ENCODE measurements around the gene SLC24A4. TPM values are rescaled to one million over a fixed set of nuclear protein-coding genes. Genes with fewer than 3 reads are reported as not detected.

The SLC24A4 gene
- total and polyA plus RNA-seq, 7 experiments from 2014 or later, result 0.10 to 15.3 (median 2.1) TPM; not detected in 4

DNA sequence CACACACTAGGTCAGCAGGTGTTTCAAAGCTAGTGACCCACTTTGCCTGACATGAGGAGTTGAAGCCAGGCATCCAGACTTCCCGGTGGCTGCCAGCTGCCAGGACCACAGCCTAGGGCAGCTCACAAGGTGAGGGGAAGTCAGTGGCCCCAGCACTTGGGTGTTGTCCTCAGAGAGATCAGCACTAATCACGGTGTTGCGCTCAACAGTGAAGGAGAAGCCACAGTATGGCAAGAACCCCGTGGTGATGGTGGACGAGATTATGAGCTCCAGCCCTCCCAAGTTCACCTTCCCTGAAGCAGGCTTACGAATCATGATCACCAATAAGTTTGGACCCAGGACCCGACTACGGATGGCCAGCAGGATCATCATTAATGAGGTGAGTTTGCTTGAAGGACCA, 130.7 kb downstream of the SLC24A4 start:
- Mint-ChIP-seq H3K9me3 (no peaks in the 10 kb centered on the region), H3K4me3 (no peak overlapping the region), H3K27ac (no peak overlapping the region), H3K27me3 (no peaks in the 10 kb centered on the region), H3K4me1 (peaks cover 0 to 2% (median 0%) of the 10 kb centered on the region in 7 donors), H3K36me3 (no peaks in the 10 kb centered on the region)
- no peaks in the 10 kb centered on the region for H3K36me3 ChIP-seq (ENCODE audit: control insufficient read depth in 2 of 3, insufficient read depth in 3 of 3, low read length in 3 of 3)
- no peak for DNase-seq
- POLR2A ChIA-PET, result no interaction called here
- H3K9me3 ChIP-seq (ENCODE audit: control insufficient read depth in 2 of 3, low read length in 3 of 3), result no peaks in the 10 kb centered on the region
- H3K4me3 ChIP-seq (ENCODE audit: low read length), result no peak overlapping the region
- H3K4me1 ChIP-seq (ENCODE audit: control insufficient read depth in 2 of 2, insufficient read depth in 2 of 2, low read length in 2 of 2), result no peaks in the 10 kb centered on the region
- no peak for ATAC-seq
- H3K27me3 ChIP-seq (ENCODE audit: control insufficient read depth in 2 of 2, insufficient read depth in 2 of 2, low read length in 2 of 2), result no peaks in the 10 kb centered on the region
- intact Hi-C loops (cut with micrococcal nuclease), result no loop called here
- CTCF ChIA-PET, result no interaction called here
- no peak overlapping the region for H3K27ac ChIP-seq (ENCODE audit: low read depth, low read length)

DNA sequence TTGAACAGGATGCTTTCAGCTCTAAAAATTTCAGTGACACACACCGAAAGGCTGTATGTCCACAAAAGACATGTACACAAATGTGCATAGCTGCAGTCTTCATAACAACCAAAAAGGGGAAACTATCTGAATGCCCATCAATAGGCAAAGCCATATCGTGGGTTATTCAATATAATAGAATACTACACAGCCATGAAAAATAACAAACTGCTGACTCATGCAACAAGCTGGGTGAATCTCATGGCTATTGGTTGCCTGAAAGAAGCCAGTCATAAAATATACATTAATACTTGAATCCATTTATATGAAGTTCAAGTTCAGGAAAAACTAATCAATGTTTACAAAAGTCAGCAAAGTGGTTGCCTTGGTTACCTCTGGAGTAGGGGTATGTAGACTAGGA, 132.3 kb downstream of the SLC24A4 start:
- no peak overlapping the region for H3K27ac ChIP-seq (ENCODE audit: low read depth, low read length)
- no peaks in the 10 kb centered on the region for H3K36me3 ChIP-seq (ENCODE audit: control insufficient read depth in 2 of 3, insufficient read depth in 3 of 3, low read length in 3 of 3)
- no peaks in the 10 kb centered on the region for H3K36me3 Mint-ChIP-seq
- ChIA-PET POLR2A (no interaction called here), CTCF (no interaction called here)
- no peaks in the 10 kb centered on the region for H3K27me3 ChIP-seq (ENCODE audit: control insufficient read depth in 2 of 2, insufficient read depth in 2 of 2, low read length in 2 of 2)
- no peaks in the 10 kb centered on the region for H3K9me3 ChIP-seq (ENCODE audit: control insufficient read depth in 2 of 3, low read length in 3 of 3)
- ATAC-seq, result no peak
- H3K4me1 ChIP-seq (ENCODE audit: control insufficient read depth in 2 of 2, insufficient read depth in 2 of 2, low read length in 2 of 2), result no peaks in the 10 kb centered on the region
- H3K4me3 ChIP-seq (ENCODE audit: low read length), result no peak overlapping the region
- H3K4me1 Mint-ChIP-seq, result peaks cover 0 to 7% (median 0%) of the 10 kb centered on the region in 7 donors
- no peak overlapping the region for H3K27ac Mint-ChIP-seq
- no peak overlapping the region for H3K4me3 Mint-ChIP-seq
- H3K27me3 Mint-ChIP-seq, result no peaks in the 10 kb centered on the region
- no peaks in the 10 kb centered on the region for H3K9me3 Mint-ChIP-seq
- DNase-seq, result no peak
- intact Hi-C loops (cut with micrococcal nuclease), result no loop called here

DNA sequence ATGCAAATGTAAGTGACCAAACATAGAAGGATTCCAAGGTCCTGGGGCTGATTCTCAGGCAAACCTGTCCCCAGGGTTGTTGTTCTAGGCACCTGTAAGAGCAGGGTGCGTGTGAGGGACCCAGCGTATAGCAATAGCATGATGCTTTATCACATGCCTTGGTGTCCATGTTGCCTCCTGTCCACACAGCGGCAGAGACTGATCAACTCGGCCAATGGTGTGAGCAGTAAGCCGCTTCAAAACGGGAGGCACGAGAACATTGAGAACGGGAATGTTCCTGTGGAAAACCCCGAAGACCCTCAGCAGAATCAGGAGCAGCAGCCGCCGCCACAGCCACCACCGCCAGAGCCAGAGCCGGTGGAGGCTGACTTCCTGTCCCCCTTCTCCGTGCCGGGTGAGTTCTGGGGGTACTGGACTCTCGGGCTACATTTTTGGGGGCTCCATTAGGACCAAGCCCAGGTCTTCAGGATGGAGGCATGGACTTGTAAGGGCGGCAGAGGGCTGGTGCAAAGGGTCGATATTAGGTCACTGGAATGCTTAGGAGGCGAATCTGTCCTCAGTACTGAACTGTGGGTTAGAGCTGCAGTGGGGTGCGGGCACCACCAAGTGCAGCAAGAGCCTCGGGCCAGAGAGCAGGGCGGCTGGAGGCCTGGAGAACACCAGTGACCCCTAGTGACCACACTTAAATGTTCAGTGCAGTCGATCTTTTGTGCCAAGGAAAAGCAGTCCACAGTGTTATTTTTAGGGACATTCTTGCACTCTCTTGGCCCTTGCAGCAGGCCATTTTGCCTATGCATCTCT, 133.4 kb downstream of the SLC24A4 start:
- H3K27me3 Mint-ChIP-seq, result no peaks in the 10 kb centered on the region
- no peak overlapping the region for H3K27ac Mint-ChIP-seq
- H3K27me3 ChIP-seq (ENCODE audit: control insufficient read depth in 2 of 2, insufficient read depth in 2 of 2, low read length in 2 of 2), result no peaks in the 10 kb centered on the region
- no peak overlapping the region for H3K4me3 ChIP-seq (ENCODE audit: low read length)
- no peaks in the 10 kb centered on the region for H3K36me3 ChIP-seq (ENCODE audit: control insufficient read depth in 2 of 3, insufficient read depth in 3 of 3, low read length in 3 of 3)
- H3K9me3 Mint-ChIP-seq, result no peaks in the 10 kb centered on the region
- ATAC-seq, result peak; percentile 74
- no peak for DNase-seq
- H3K36me3 Mint-ChIP-seq, result no peaks in the 10 kb centered on the region
- intact Hi-C loops (cut with micrococcal nuclease), result no loop called here
- H3K4me1 Mint-ChIP-seq, result peaks cover 0 to 7% (median 4%) of the 10 kb centered on the region in 7 donors
- ChIA-PET POLR2A (no interaction called here), CTCF (no interaction called here)
- no peak overlapping the region for H3K27ac ChIP-seq (ENCODE audit: low read depth, low read length)
- no peak overlapping the region for H3K4me3 Mint-ChIP-seq
- peaks cover 0 to 10% of the 10 kb centered on the region in 2 donors for H3K4me1 ChIP-seq (ENCODE audit: control insufficient read depth in 2 of 2, insufficient read depth in 2 of 2, low read length in 2 of 2)
- H3K9me3 ChIP-seq (ENCODE audit: control insufficient read depth in 2 of 3, low read length in 3 of 3), result no peaks in the 10 kb centered on the region

DNA sequence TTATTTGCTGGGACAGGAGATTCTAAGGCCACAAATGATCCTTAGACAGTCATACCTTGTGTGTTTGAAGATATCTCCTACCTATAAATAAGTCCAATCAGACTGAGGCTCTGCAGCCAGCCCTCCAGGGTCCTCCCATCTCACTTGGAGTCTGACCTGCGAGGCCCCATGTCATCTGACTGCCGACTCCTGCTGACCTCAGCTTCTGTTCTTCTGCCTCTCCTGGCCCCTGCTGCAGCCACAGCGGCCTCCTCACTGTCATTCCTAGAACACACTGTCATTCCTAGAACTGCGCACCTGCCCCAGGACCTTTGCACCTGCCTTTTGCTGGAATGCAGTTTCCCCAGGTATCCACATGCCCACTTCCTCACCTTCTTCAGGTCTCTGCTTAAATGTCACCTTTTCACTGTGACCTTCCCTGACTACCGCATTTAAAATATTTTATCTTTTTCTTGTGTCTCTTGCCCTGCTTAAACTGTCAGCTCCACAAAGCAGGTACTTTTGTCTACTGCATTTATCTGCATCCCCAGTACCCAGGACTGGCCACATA, 134.1 kb downstream of the SLC24A4 start:
- no peaks in the 10 kb centered on the region for H3K27me3 ChIP-seq (ENCODE audit: control insufficient read depth in 2 of 2, insufficient read depth in 2 of 2, low read length in 2 of 2)
- ChIA-PET POLR2A (no interaction called here), CTCF (no interaction called here)
- no peaks in the 10 kb centered on the region for H3K36me3 Mint-ChIP-seq
- H3K9me3 ChIP-seq (ENCODE audit: control insufficient read depth in 2 of 3, low read length in 3 of 3), result no peaks in the 10 kb centered on the region
- H3K4me1 Mint-ChIP-seq, result peaks cover 0 to 12% (median 5%) of the 10 kb centered on the region in 7 donors
- H3K36me3 ChIP-seq (ENCODE audit: control insufficient read depth in 2 of 3, insufficient read depth in 3 of 3, low read length in 3 of 3), result no peaks in the 10 kb centered on the region
- no peaks in the 10 kb centered on the region for H3K9me3 Mint-ChIP-seq
- H3K4me3 Mint-ChIP-seq, result no peak overlapping the region
- no peak for DNase-seq
- H3K27ac Mint-ChIP-seq, result peak overlapping the region in 1 of 9 donors; percentile 72
- intact Hi-C loops (cut with micrococcal nuclease), result no loop called here
- H3K27ac ChIP-seq (ENCODE audit: low read depth, low read length), result no peak overlapping the region
- H3K4me1 ChIP-seq (ENCODE audit: control insufficient read depth in 2 of 2, insufficient read depth in 2 of 2, low read length in 2 of 2), result peaks cover 0 to 17% of the 10 kb centered on the region in 2 donors
- no peak overlapping the region for H3K4me3 ChIP-seq (ENCODE audit: low read length)
- H3K27me3 Mint-ChIP-seq, result no peaks in the 10 kb centered on the region
- ATAC-seq, result no peak

DNA sequence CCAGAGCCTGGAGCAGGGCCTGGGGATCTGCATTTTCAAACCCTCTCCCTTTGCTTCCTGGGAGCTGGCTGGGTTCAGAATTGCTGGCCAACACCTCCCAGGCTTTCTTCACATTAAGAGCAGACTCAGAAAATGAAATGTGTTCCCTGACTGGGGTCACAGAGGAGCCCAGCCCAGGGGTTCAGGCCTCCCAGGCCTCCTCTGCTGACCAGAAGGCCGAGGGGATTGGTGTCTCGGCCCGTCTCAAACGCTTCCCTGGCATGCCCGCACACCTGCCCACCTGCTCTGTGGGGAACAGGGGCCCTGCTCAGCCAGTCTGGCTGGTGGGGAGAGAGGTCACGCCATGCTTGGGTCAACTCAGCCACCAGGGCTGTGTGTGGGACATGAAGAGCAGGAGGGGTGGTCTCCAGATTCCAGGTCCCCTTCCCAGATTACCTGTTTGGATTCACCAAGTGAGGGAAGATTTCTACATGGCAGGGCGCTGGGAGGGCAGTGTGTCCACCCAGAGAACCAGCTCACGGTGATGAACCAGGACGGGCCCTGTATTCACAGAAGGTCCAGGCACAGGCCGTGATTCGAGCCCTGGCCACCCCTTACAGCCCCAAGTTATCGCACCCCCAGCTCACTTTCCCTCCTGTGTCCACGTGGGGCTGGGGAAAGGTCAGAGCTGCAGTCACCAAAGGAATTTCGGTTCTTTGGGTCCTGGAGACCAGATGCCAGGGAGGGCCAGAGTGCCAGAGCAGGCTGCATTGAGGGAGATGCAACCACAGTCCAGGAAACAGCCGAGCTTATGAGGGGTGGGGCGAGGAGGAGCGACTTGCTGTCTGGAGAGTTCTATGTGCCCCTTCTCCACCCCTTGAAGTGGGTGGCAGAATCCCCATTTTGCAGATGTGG, 135.4 kb downstream of the SLC24A4 start:
- intact Hi-C loops (cut with micrococcal nuclease), result no loop called here
- ChIA-PET CTCF (no interaction called here), POLR2A (no interaction called here)
- no peak overlapping the region for H3K4me3 ChIP-seq (ENCODE audit: low read length)
- no peaks in the 10 kb centered on the region for H3K9me3 ChIP-seq (ENCODE audit: control insufficient read depth in 2 of 3, low read length in 3 of 3)
- H3K9me3 Mint-ChIP-seq, result no peaks in the 10 kb centered on the region
- no peaks in the 10 kb centered on the region for H3K36me3 Mint-ChIP-seq
- H3K4me1 Mint-ChIP-seq, result peaks cover 7 to 20% (median 12%) of the 10 kb centered on the region in 7 donors
- H3K27me3 ChIP-seq (ENCODE audit: control insufficient read depth in 2 of 2, insufficient read depth in 2 of 2, low read length in 2 of 2), result no peaks in the 10 kb centered on the region
- no peak overlapping the region for H3K27ac ChIP-seq (ENCODE audit: low read depth, low read length)
- H3K4me1 ChIP-seq (ENCODE audit: control insufficient read depth in 2 of 2, insufficient read depth in 2 of 2, low read length in 2 of 2), result peaks cover 0 to 23% of the 10 kb centered on the region in 2 donors
- H3K27ac Mint-ChIP-seq, result no peak overlapping the region
- H3K36me3 ChIP-seq (ENCODE audit: control insufficient read depth in 2 of 3, insufficient read depth in 3 of 3, low read length in 3 of 3), result no peaks in the 10 kb centered on the region
- no peak overlapping the region for H3K4me3 Mint-ChIP-seq
- peaks cover 0 to 6% (median 0%) of the 10 kb centered on the region in 5 donors for H3K27me3 Mint-ChIP-seq
- ATAC-seq (no peak), DNase-seq (no peak)

DNA sequence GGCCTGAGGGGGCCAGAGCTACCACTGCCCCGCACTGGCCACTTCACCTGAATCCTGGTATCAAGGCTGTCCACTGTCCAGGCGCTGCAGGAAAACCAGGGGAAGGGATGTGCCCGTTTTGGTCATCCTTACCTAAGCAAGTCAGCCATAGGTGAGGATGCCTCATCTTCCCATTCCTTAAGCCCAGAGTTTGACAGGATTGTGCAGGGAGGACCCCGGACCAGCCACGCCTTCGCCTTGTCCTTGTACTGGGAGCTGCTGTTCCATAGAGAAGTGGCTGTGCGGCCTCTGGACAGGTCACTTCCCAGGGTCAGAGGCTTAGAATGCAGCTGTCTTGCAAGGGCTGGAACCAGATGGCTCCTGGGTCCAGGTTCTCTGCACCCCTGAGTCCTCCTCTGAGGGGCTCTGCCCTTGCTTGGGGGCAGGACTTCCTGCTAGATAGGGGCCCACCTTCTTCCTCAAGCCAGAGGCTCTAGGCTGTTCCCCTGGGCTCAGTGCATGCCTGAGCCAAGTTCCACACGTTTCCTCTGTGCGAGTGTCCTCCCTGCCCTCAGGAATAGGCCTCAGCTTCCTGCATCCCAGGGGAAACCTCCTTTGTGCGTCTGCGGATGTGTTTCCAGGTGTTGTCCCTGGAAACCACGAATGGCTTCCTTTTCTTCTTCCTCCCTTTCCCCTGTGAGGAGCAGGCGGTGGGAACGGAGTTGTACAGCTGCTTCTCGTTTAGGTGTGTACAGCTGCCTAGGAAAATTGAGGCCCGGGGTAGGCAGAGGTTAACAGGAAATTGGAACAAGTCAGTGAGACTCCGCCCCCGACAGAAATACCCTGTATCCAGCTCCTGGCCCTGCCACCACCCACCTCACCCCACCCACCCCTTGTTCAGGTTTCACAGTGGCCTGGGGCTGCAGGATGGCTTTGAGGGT, 136.3 kb downstream of the SLC24A4 start:
- POLR2A ChIA-PET, result no interaction called here
- no peaks in the 10 kb centered on the region for H3K9me3 ChIP-seq (ENCODE audit: control insufficient read depth in 2 of 3, low read length in 3 of 3)
- H3K36me3 ChIP-seq (ENCODE audit: control insufficient read depth in 2 of 3, insufficient read depth in 3 of 3, low read length in 3 of 3), result no peaks in the 10 kb centered on the region
- Mint-ChIP-seq H3K9me3 (no peaks in the 10 kb centered on the region), H3K27me3 (peaks cover 0 to 6% (median 0%) of the 10 kb centered on the region in 5 donors), H3K4me3 (no peak overlapping the region), H3K4me1 (peaks cover 7 to 20% (median 12%) of the 10 kb centered on the region in 7 donors), H3K27ac (peak overlapping the region in 1 of 9 donors; percentile 9), H3K36me3 (no peaks in the 10 kb centered on the region)
- intact Hi-C loops (cut with micrococcal nuclease), result no loop called here
- peaks cover 0 to 23% of the 10 kb centered on the region in 2 donors for H3K4me1 ChIP-seq (ENCODE audit: control insufficient read depth in 2 of 2, insufficient read depth in 2 of 2, low read length in 2 of 2)
- no peak overlapping the region for H3K4me3 ChIP-seq (ENCODE audit: low read length)
- H3K27ac ChIP-seq (ENCODE audit: low read depth, low read length), result no peak overlapping the region
- DNase-seq (peak in 1 of 9 donors; percentile 17), ATAC-seq (no peak)
- CTCF ChIA-PET, result no interaction called here
- H3K27me3 ChIP-seq (ENCODE audit: control insufficient read depth in 2 of 2, insufficient read depth in 2 of 2, low read length in 2 of 2), result no peaks in the 10 kb centered on the region

All from naive thymus-derived CD4-positive, alpha-beta T cell (primary cell).